Activated T-cell treated with anti-CD3 and anti-CD28 coated beads, Interleukin-2, amount 50 U/mL, for 4 hours (primary cell): ENCODE data around the gene HUS1B. TPM values are rescaled to one million over a fixed set of nuclear protein-coding genes. Genes with fewer than 3 reads are reported as not detected.

Experiments
- ATAC-seq, 2 donors: fragments of 200-7000 bp; cut with Tn5 transposase; one replicate each; pipeline ENCODE4 v1.10.0; 2021
- DNase-seq: peaks from one replicate; pipeline ENCODE4 v3.0.0-alpha.2; 2020
- H3K27me3 Mint-ChIP-seq: one replicate; pipeline ENCODE4 v1.8.0; 2021; ENCODE audit warnings: low read depth, mixed read lengths
- H3K36me3 Mint-ChIP-seq: one replicate; pipeline ENCODE4 v1.8.0; 2022; ENCODE audit warnings: mixed read lengths; ENCODE audit not compliant: insufficient read depth
- H3K4me1 Mint-ChIP-seq: one replicate; pipeline ENCODE4 v1.8.0; 2021; ENCODE audit warnings: low read depth, mixed read lengths
- H3K4me3 Mint-ChIP-seq: one replicate; pipeline ENCODE4 v1.8.0; 2021; ENCODE audit warnings: mild to moderate bottlenecking, moderate library complexity, mixed read lengths
- H3K9me3 Mint-ChIP-seq: one replicate; pipeline ENCODE4 v1.8.0; 2021; ENCODE audit warnings: mixed read lengths
- total RNA-seq, 3 donors: library from RNA; stranded (reverse); gene quantifications; one replicate each; pipeline ENCODE4 v1.2.1, GENCODE V29; 2021

The HUS1B gene
- total RNA-seq, 3 donors from 2014 or later, result 1.8 to 2.5 (median 2.2) TPM

- no peaks in the 10 kb centered on the region for H3K9me3 Mint-ChIP-seq
- H3K4me1 Mint-ChIP-seq, result peaks cover 51% of the 10 kb centered on the region
- ATAC-seq, result no peak
- no peak overlapping the region for H3K4me3 Mint-ChIP-seq
- DNase-seq, result no peak
- H3K27me3 Mint-ChIP-seq, result no peaks in the 10 kb centered on the region
- H3K36me3 Mint-ChIP-seq, result peaks cover 7% of the 10 kb centered on the region
These were observed 32.3 kb upstream of the HUS1B start for GRCh38 chr6:689223-689622.

GRCh38 chr6:686497-686896 is 29.6 kb upstream of the HUS1B start:
- peaks cover 12% of the 10 kb centered on the region for H3K36me3 Mint-ChIP-seq
- no peak for DNase-seq
- no peaks in the 10 kb centered on the region for H3K27me3 Mint-ChIP-seq
- no peaks in the 10 kb centered on the region for H3K9me3 Mint-ChIP-seq
- H3K4me3 Mint-ChIP-seq, result no peak overlapping the region
- H3K4me1 Mint-ChIP-seq, result peaks cover 57% of the 10 kb centered on the region
- no peak for ATAC-seq

DNA sequence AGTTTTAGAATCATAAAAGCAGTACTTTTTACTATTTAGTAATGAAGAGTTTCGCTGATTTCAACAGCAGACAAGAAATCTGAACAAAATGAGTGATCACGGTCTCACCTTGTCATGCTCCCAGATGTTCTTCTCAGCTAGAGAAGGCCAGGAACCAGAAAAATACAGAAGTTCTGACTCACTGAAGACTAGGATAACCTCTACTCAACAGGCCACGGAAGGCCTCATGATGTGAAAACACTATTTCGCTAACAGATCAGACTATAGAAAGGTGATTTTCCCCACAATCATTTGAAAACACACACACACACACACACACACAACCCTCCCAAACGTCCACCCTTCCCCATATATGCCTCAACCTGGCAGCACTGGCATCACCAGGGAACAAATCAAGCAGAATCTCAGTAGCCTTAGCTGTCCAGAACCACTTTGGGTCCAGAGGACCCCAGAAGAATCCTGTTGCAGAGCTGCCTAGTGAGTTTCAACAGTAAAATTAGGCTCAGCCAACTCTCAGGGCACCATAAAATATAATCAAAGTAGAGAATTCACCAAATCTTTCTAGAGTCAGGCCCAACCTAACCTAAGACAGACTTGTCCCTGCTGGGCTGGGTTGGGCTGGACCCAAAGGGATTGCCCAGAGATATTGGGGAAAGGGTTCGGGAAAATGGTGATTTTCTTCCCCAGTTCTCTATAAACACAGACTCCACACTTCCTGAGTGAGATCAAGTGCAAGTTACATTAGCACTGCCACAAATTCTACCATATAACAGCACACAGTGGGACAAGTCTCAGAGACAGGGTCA is 28.1 kb upstream of the HUS1B start:
- H3K36me3 Mint-ChIP-seq, result peaks cover 12% of the 10 kb centered on the region
- peak overlapping the region; percentile 31 for H3K4me3 Mint-ChIP-seq
- H3K9me3 Mint-ChIP-seq, result no peaks in the 10 kb centered on the region
- H3K27me3 Mint-ChIP-seq, result no peaks in the 10 kb centered on the region
- ATAC-seq, result peak; percentile 99
- DNase-seq, result no peak
- peaks cover 53% of the 10 kb centered on the region for H3K4me1 Mint-ChIP-seq

DNA sequence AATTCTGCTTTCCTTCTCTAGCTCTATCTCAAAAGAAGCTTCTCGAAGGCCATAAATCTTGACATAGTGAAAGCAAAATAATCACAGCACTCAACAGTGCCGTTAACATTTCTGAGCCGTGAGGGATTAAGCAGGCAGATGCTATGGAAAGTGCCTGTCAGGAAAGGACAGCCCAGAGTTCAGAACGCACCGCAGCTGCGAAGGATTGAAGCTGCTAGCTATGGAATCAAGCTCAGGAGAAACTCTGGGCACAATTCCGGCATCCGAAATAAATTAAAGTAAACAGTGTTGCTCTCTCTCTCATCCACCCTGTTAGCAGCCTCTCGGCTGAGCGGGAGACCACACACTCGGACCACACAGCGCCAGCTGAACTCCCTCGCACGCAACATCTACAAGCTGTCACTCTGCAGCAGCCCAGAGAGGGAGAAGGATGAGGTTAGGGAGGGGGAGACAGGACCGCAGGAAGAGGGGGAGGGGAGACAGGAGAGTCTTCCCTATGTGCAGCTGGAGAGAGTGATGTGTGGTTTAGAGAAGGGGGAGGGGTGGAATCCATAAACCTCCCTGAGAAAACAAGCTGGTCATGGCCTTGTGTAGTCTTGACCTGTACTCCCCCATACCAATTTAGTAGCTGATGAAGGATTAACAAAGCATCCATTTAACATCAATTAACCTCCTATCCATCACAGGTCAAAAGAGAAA is 27.0 kb upstream of the HUS1B start:
- ATAC-seq, result no peak
- Mint-ChIP-seq H3K4me1 (peaks cover 52% of the 10 kb centered on the region), H3K27me3 (no peaks in the 10 kb centered on the region), H3K9me3 (no peaks in the 10 kb centered on the region), H3K36me3 (peaks cover 16% of the 10 kb centered on the region), H3K4me3 (no peak overlapping the region)
- DNase-seq, result no peak

DNA sequence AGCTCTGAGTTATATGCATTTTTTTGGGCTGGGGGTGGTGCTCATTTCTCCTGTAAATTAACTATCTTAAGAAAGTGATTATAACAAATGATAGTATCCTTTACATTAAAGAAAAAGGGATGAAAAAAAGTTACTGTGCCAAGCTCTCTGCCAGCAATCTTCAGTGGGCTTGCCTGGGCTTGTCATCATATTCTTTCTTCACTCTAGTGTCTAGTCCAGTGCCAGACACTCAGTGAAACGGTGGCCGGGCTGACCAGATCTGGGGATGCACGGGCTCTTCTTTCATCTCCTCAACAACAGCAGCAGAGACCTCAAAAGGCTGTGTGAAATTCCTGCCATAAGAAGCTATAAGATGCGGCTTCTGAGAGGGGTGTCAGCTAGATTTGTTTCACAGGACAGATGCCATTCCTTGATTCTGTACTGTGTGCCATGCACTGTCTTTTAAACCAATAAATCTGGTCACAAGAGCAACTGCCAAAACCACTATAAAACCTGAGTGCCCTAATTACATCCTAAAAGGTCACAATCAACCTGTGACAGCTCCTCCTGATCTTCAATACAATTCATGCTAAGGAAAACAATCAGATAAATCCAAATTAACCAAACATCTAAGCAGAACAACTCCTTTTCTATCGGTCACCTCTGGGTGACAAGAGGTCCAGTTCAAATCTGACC is 23.9 kb upstream of the HUS1B start:
- no peak for DNase-seq
- H3K27me3 Mint-ChIP-seq, result no peaks in the 10 kb centered on the region
- H3K36me3 Mint-ChIP-seq, result peaks cover 20% of the 10 kb centered on the region
- H3K9me3 Mint-ChIP-seq, result no peaks in the 10 kb centered on the region
- no peak for ATAC-seq
- H3K4me1 Mint-ChIP-seq, result peaks cover 59% of the 10 kb centered on the region
- H3K4me3 Mint-ChIP-seq, result no peak overlapping the region

DNA sequence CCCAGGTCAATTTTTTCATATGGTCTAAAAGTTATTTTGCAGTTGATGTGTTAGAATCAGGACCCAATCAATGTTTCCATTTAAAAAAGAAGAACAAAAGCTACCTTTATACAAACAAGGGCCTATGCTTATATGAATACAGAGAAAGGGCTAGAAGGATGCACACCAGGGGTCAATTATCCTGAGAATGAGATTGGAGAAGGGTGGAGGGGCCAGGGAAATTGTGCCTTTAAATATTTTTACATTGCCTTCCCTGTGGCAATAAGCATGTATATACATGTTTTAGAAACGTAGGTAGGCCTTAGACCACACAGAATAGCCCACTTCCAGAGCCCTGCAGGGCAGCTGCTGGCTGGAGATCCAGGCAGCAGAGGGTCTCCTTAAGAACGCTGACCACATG is 23.4 kb upstream of the HUS1B start:
- peaks cover 16% of the 10 kb centered on the region for H3K36me3 Mint-ChIP-seq
- no peak for ATAC-seq
- H3K27me3 Mint-ChIP-seq, result no peaks in the 10 kb centered on the region
- no peak for DNase-seq
- H3K4me1 Mint-ChIP-seq, result peaks cover 55% of the 10 kb centered on the region
- H3K9me3 Mint-ChIP-seq, result no peaks in the 10 kb centered on the region
- no peak overlapping the region for H3K4me3 Mint-ChIP-seq

DNA sequence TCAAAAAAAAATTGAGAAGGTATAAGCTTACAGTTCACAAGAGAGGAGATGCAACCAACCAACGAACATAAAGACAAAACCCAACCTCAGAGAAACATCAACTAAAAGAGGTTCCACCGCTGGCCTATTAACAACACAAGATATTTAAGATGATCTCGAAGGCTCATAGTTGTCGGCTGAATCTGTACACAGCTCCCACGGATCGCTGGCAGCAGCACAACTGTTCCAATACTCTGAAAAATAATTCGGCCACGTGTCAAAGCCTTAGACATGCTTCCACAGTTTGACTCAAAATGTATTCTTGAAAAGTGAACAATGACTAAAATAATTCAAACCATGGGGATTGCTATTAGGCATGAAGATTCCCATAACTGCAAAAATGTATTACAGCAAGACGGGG is 22.4 kb upstream of the HUS1B start:
- Mint-ChIP-seq H3K4me3 (no peak overlapping the region), H3K36me3 (peaks cover 15% of the 10 kb centered on the region), H3K27me3 (no peaks in the 10 kb centered on the region), H3K9me3 (no peaks in the 10 kb centered on the region), H3K4me1 (peaks cover 58% of the 10 kb centered on the region)
- no peak for DNase-seq
- no peak for ATAC-seq

DNA sequence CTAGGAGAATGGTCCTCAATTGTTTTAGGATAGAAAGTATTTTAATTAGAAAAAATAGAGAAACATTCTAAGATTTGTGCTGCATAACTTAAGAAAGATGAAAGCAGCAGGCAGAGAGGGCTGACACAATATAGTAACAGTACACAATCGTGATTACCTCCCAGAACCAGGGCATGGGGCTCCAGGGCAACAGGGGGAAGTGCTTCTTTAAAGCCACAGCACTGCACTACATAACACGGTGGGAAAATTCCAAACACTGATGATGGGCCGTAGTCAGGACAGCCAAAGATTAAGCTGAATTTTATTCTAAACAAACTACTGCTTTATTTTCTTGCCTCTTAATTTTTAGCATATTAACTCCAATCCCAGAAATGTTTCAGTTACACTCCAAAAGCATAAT is 21.6 kb upstream of the HUS1B start:
- ATAC-seq (no peak), DNase-seq (no peak)
- H3K9me3 Mint-ChIP-seq, result no peaks in the 10 kb centered on the region
- no peak overlapping the region for H3K4me3 Mint-ChIP-seq
- peaks cover 15% of the 10 kb centered on the region for H3K36me3 Mint-ChIP-seq
- H3K4me1 Mint-ChIP-seq, result peaks cover 50% of the 10 kb centered on the region
- H3K27me3 Mint-ChIP-seq, result no peaks in the 10 kb centered on the region

DNA sequence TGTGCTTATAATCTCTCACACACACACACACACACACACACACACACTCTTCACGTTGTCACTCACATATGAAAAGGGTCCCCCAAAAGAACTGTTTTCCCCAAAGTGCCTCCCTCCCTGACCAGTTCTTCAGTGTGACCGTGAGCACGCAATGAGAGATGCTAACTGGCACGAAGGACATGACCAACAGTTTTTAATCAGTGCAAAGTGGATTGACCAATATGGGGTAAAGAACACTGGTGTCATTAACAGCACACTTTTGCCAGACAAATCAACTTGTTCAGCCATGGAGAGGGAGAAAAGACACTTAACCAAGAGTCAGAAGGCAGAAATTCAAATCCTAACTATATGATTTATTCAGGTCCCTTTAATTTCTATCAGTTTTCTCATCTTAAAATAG is 21.0 kb upstream of the HUS1B start:
- ATAC-seq (no peak), DNase-seq (no peak)
- Mint-ChIP-seq H3K4me3 (no peak overlapping the region), H3K27me3 (no peaks in the 10 kb centered on the region), H3K4me1 (peaks cover 45% of the 10 kb centered on the region), H3K36me3 (peaks cover 15% of the 10 kb centered on the region), H3K9me3 (no peaks in the 10 kb centered on the region)

DNA sequence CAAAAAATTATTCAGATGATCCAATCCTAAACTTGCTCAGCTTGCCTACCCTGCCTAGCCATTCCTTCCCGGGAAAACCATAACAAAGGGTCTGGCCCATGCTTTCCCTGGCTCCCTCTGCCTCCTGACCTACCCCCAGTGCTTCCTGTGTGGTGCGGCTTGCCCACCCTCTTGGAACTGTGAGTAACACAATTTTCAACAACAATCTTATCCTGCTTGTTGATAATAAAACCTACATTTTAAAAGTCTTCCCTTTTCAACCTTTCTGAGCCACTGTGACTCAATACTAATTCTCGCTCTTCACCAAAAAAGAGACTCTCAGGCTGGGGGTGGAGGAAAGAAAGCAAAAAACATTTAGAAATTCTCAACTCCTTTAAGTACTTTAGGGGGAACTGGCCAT is 18.1 kb upstream of the HUS1B start:
- Mint-ChIP-seq H3K4me1 (peaks cover 24% of the 10 kb centered on the region), H3K36me3 (peaks cover 17% of the 10 kb centered on the region), H3K9me3 (peaks cover 7% of the 10 kb centered on the region), H3K27me3 (no peaks in the 10 kb centered on the region), H3K4me3 (no peak overlapping the region)
- ATAC-seq (peak; percentile 73 to 81), DNase-seq (no peak)

- peaks cover 20% of the 10 kb centered on the region for H3K4me1 Mint-ChIP-seq
- DNase-seq, result no peak
- H3K27me3 Mint-ChIP-seq, result no peaks in the 10 kb centered on the region
- H3K4me3 Mint-ChIP-seq, result no peak overlapping the region
- ATAC-seq, result no peak
- peaks cover 7% of the 10 kb centered on the region for H3K9me3 Mint-ChIP-seq
- H3K36me3 Mint-ChIP-seq, result peaks cover 15% of the 10 kb centered on the region
These were observed 17.5 kb upstream of the HUS1B start for GRCh38 chr6:674406-674805.

- Mint-ChIP-seq H3K27me3 (no peaks in the 10 kb centered on the region), H3K4me3 (no peak overlapping the region), H3K36me3 (peaks cover 25% of the 10 kb centered on the region), H3K4me1 (peaks cover 40% of the 10 kb centered on the region), H3K9me3 (peaks cover 30% of the 10 kb centered on the region)
- ATAC-seq, result no peak
- DNase-seq, result no peak
These were observed 10.5 kb upstream of the HUS1B start for GRCh38 chr6:667253-667927.

DNA sequence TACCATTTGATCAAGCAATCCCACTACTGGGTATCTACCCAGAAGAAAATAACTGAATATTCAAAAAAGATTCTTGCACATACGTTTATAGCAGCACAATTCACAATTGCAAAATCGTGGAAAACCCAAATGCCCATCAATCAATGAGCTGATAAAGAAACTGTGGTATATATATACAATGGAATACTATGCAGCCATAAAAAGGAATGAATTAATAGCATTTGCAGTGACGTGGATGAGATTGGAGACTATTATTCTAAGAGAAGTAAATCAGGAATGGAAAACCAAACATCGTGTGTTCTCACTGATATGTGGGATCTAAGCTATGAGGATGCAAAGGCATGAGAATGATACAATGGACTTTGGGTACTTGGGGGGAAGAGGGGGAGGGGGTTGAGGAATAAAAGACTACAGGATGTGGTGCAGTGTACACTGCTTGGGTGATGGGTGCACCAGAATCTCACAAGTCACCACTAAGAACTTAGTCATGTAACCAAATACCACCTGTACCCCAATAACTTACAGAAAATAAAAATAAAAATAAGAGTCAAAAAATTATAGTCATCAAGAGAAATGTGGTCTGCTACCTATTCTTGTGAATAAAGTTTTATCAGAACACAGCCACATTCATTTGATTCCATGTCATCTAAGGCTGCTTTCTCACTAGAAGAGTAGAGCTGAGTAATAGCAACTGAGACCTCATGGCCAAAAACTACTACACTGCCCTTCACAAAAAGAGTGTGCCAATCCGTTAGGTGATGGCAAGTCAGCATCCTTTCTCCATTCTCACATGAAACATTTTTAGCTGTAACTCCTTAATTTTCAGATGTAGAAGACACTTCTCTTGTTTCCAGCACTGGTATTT is 8.7 kb upstream of the HUS1B start:
- H3K27me3 Mint-ChIP-seq, result no peaks in the 10 kb centered on the region
- H3K36me3 Mint-ChIP-seq, result peaks cover 18% of the 10 kb centered on the region
- H3K4me1 Mint-ChIP-seq, result peaks cover 58% of the 10 kb centered on the region
- DNase-seq, result no peak
- ATAC-seq, result no peak
- H3K4me3 Mint-ChIP-seq, result no peak overlapping the region
- peaks cover 24% of the 10 kb centered on the region for H3K9me3 Mint-ChIP-seq
